CD14-positive monocyte (primary cell): ENCODE data around the gene ACRBP. TPM values are rescaled to one million over a fixed set of nuclear protein-coding genes. Genes with fewer than 3 reads are reported as not detected.
A peak's percentile ranks its signal among the peaks of the same experiment; 100 is the strongest.

ENCODE experiments used
- DNase-seq, 3 donors: peaks; one replicate each; pipeline ENCODE4 v3.0.0-alpha.2; 2011 to 2022
- H2AFZ ChIP-seq: 2 replicates; pipeline ENCODE4 v1.6.0; 2012; ENCODE audit warnings: mild to moderate bottlenecking, low read depth, low read length, inconsistent platforms; ENCODE audit not compliant: insufficient read depth, poor library complexity, severe bottlenecking
- H3K27ac ChIP-seq, 2 donors: 1 replicate in 1 of 2; 2 replicates in 1 of 2; pipeline ENCODE4 v1.5.1; 2012 to 2013; ENCODE audit warnings: low read length in 2 of 2, control low read depth in 1 of 2, inconsistent platforms in 1 of 2, low read depth in 1 of 2, mild to moderate bottlenecking in 1 of 2
- H3K27me3 ChIP-seq, 2 donors: one replicate each; pipeline versions ENCODE4 v1.6.0 to v1.6.1; 2011 to 2013; ENCODE audit warnings: low read length in 2 of 2; ENCODE audit not compliant: control insufficient read depth in 2 of 2, insufficient read depth in 2 of 2
- H3K36me3 ChIP-seq, 2 donors: replicated peaks in 1 of 2; 1 replicate in 1 of 2; 2 replicates in 1 of 2; pipeline versions ENCODE4 v1.5.1 to v1.6.1; 2012 to 2013; ENCODE audit warnings: low read length in 2 of 2, control low read depth in 1 of 2, inconsistent platforms in 1 of 2, mild to moderate bottlenecking in 1 of 2; ENCODE audit not compliant: insufficient read depth in 2 of 2, control insufficient read depth in 1 of 2
- H3K4me1 ChIP-seq, 2 donors: 1 replicate in 1 of 2; 2 replicates in 1 of 2; pipeline versions ENCODE4 v1.5.1 to v1.6.1; 2012 to 2013; ENCODE audit warnings: low read length in 2 of 2, control low read depth in 1 of 2, inconsistent platforms in 1 of 2, mild to moderate bottlenecking in 1 of 2, moderate library complexity in 1 of 2; ENCODE audit not compliant: insufficient read depth in 2 of 2, control insufficient read depth in 1 of 2
- H3K4me2 ChIP-seq: replicated peaks from 2 replicates; pipeline ENCODE3; 2012; ENCODE audit warnings: low read length, moderate library complexity, mild to moderate bottlenecking; ENCODE audit not compliant: poor library complexity, severe bottlenecking; ENCODE audit errors: extremely low read depth
- H3K4me3 ChIP-seq, 3 experiments: fragments of 200-600 bp in 1 of 3; sonication (generic) in 1 of 3; replicated peaks in 1 of 3; 1 replicate in 2 of 3; 2 replicates in 1 of 3; pipeline ENCODE4 v1.5.1; 2011 to 2013; ENCODE audit warnings: low read length in 3 of 3, mild to moderate bottlenecking in 3 of 3, control low read depth in 2 of 3, low read depth in 2 of 3, inconsistent platforms in 1 of 3, moderate library complexity in 1 of 3
- H3K79me2 ChIP-seq: 2 replicates; pipeline ENCODE4 v1.6.0; 2012; ENCODE audit warnings: mild to moderate bottlenecking, control low read depth, inconsistent platforms, low read length, moderate library complexity; ENCODE audit not compliant: insufficient read depth
- H3K9ac ChIP-seq: 2 replicates; pipeline ENCODE4 v1.6.0; 2017; ENCODE audit warnings: low read length, mild to moderate bottlenecking; ENCODE audit not compliant: insufficient read depth, poor library complexity, severe bottlenecking
- H3K9me3 ChIP-seq, 2 donors: replicated peaks in 1 of 2; 1 replicate in 1 of 2; 2 replicates in 1 of 2; pipeline versions ENCODE4 v1.5.1 to v1.6.1; 2012 to 2013; ENCODE audit warnings: low read length in 2 of 2, control low read depth in 1 of 2; ENCODE audit not compliant: control insufficient read depth in 1 of 2, insufficient read depth in 1 of 2
- H4K20me1 ChIP-seq: 2 replicates; pipeline ENCODE4 v1.6.0; 2012; ENCODE audit warnings: mild to moderate bottlenecking, low read length, control low read depth, moderate library complexity; ENCODE audit not compliant: insufficient read depth
- H3K27ac Mint-ChIP-seq, 7 donors: one replicate each; pipeline ENCODE4 v1.8.0; 2020; ENCODE audit warnings: mild to moderate bottlenecking in 7 of 7, mixed read lengths in 7 of 7, moderate library complexity in 6 of 7, inconsistent platforms in 2 of 7
- H3K27me3 Mint-ChIP-seq, 3 donors: one replicate each; pipeline ENCODE4 v1.8.0; 2021 to 2022; ENCODE audit warnings: low read depth in 3 of 3, mild to moderate bottlenecking in 3 of 3, mixed read lengths in 3 of 3, moderate library complexity in 3 of 3, inconsistent platforms in 1 of 3
- H3K36me3 Mint-ChIP-seq, 2 donors: one replicate each; pipeline ENCODE4 v1.8.0; 2020; ENCODE audit warnings: mixed read lengths in 2 of 2, inconsistent platforms in 1 of 2, mild to moderate bottlenecking in 1 of 2
- H3K4me1 Mint-ChIP-seq: one replicate; pipeline ENCODE4 v1.8.0; 2020; ENCODE audit warnings: mild to moderate bottlenecking, mixed read lengths
- H3K4me3 Mint-ChIP-seq, 2 donors: one replicate each; pipeline ENCODE4 v1.8.0; 2020; ENCODE audit warnings: mild to moderate bottlenecking in 2 of 2, mixed read lengths in 2 of 2, moderate library complexity in 1 of 2
- H3K9me3 Mint-ChIP-seq, 7 donors: one replicate each; pipeline ENCODE4 v1.8.0; 2020 to 2022; ENCODE audit warnings: mixed read lengths in 7 of 7, mild to moderate bottlenecking in 6 of 7, moderate library complexity in 6 of 7, inconsistent platforms in 2 of 7
- CTCF ChIP-seq: fragments of 200-600 bp; IDR thresholded peaks from one replicate; pipeline ENCODE4 v1.8.0; 2022; ENCODE audit warnings: antibody characterized with exemption, mild to moderate bottlenecking
- WGBS: methylation state at CpG from one replicate; pipeline ENCODE4 v1.1.5; 2013; ENCODE audit warnings: missing lambda C conversion rate; ENCODE audit not compliant: insufficient coverage; 5-methylcytosine and 5-hydroxymethylcytosine counted together
- intact Hi-C, 2 donors: fragments of 100-400 bp; cut with micrococcal nuclease; formaldehyde crosslinking; loops; one replicate each; pipeline versions ENCODE4 v1.15.0 to v1.15.1; 2023
- polyA plus RNA-seq, 3 donors: library from polyadenylated mRNA; depleted of rRNA in 1 of 3; unstranded in 2 of 3; stranded (reverse) in 1 of 3; fragments of 300-500 nt in 2 of 3; fragments of >200 nt in 1 of 3; fragmentation: Illumina TruSeq in 2 of 3; gene quantifications; 1 replicate in 2 of 3; 2 replicates in 1 of 3; pipeline ENCODE4 v1.2.3, GENCODE V29; 2012 to 2021

Gene ACRBP
- polyA plus RNA-seq, 3 donors, result 10.2 to 28.3 (median 10.3) TPM

GRCh38 chr12:6639151-6639801 is 8.0 kb downstream of the ACRBP start:
- Histone ChIP-seq H3K27me3 (no peaks in the 10 kb centered on the region), H3K9ac (no peak overlapping the region), H2AFZ (no peak overlapping the region), H3K79me2 (no peaks in the 10 kb centered on the region), H3K4me1 (peaks cover 55 to 73% of the 10 kb centered on the region in 2 donors), H3K4me2 (no peak overlapping the region), H3K4me3 (no peak overlapping the region), H4K20me1 (no peaks in the 10 kb centered on the region), H3K36me3 (no peaks in the 10 kb centered on the region), H3K9me3 (no peaks in the 10 kb centered on the region), H3K27ac (peak overlapping the region in 1 of 2 donors; percentile 54)
- intact Hi-C loops, result no loop called here
- Mint-ChIP-seq H3K27ac (peak overlapping the region in 5 of 7 donors; percentile 27 to 82 (median 65)), H3K9me3 (peaks cover 0 to 2% (median 0%) of the 10 kb centered on the region in 7 donors), H3K4me3 (peak overlapping the region in 1 of 2 donors; percentile 55), H3K4me1 (peaks cover 68% of the 10 kb centered on the region), H3K27me3 (peaks cover 2 to 3% (median 2%) of the 10 kb centered on the region in 3 donors), H3K36me3 (peaks cover 0 to 2% of the 10 kb centered on the region in 2 donors)
- WGBS, result 58% methylated on average over 7 of the region's 11 CpGs
- no peak for TF ChIP-seq CTCF
- peak in 1 of 3 donors; percentile 41 for DNase-seq

GRCh38 chr12:6638305-6638704 is 8.9 kb downstream of the ACRBP start:
- intact Hi-C loops, result no loop called here
- Mint-ChIP-seq H3K4me1 (peaks cover 59% of the 10 kb centered on the region), H3K36me3 (peaks cover 0 to 2% of the 10 kb centered on the region in 2 donors), H3K27me3 (peaks cover 2 to 3% (median 2%) of the 10 kb centered on the region in 3 donors), H3K9me3 (peaks cover 0 to 2% (median 0%) of the 10 kb centered on the region in 7 donors), H3K27ac (peak overlapping the region in 5 of 7 donors; percentile 63 to 84 (median 74)), H3K4me3 (peak overlapping the region in 1 of 2 donors; percentile 53)
- Histone ChIP-seq H3K9me3 (no peaks in the 10 kb centered on the region), H3K27me3 (no peaks in the 10 kb centered on the region), H4K20me1 (no peaks in the 10 kb centered on the region), H3K36me3 (no peaks in the 10 kb centered on the region), H3K4me2 (peak overlapping the region; percentile 38), H3K4me1 (peaks cover 45 to 64% of the 10 kb centered on the region in 2 donors), H3K27ac (peak overlapping the region; percentile 1 to 54), H2AFZ (peak overlapping the region; percentile 52), H3K9ac (no peak overlapping the region), H3K4me3 (peak overlapping the region in 1 of 3 experiments; percentile 29), H3K79me2 (no peaks in the 10 kb centered on the region)
- TF ChIP-seq CTCF, result no peak
- DNase-seq, result peak; percentile 56 to 61 (median 57)
- 87% methylated on average over 5 of the region's 9 CpGs for WGBS
